ENCODE data around the gene CD99.

- TF ChIP-seq CTCF (IDR thresholded peaks at IDR 0.05) (peak; percentile 43), TAF1 (IDR thresholded peaks at IDR 0.05; ENCODE audit: borderline replicate concordance, low read depth, low read length) (no peak), CHD2 (IDR thresholded peaks at IDR 0.05; ENCODE audit: low read length, partially characterized antibody) (no peak), TEAD4 (IDR thresholded peaks at IDR 0.05; ENCODE audit: borderline replicate concordance, insufficient read depth) (no peak), RAD21 (IDR thresholded peaks at IDR 0.05; ENCODE audit: low read length) (no peak), RFX5 (IDR thresholded peaks at IDR 0.05; ENCODE audit: low read length) (no peak), EZH2phosphoT487 (IDR thresholded peaks at IDR 0.05; ENCODE audit: borderline replicate concordance, low read depth) (no peak), SIN3A (IDR thresholded peaks at IDR 0.05; ENCODE audit: borderline replicate concordance, low read depth, low read length) (no peak)
Measured at GRCh38 chrX:2652106-2652505, 39.0 kb upstream of the CD99 start.
